GM12873 (cell line): ENCODE measurements around the gene NLGN1.

ENCODE experiments used
- TF ChIP-seq, protein P1 (sequence below): IDR thresholded peaks from 2 replicates; pipeline ENCODE4 v1.5.1; 2012; ENCODE audit warnings: low read depth, mild to moderate bottlenecking, moderate library complexity, low read length, control low read depth; ENCODE audit not compliant: insufficient read depth; ENCODE audit errors: missing control alignments

The NLGN1 gene

DNA sequence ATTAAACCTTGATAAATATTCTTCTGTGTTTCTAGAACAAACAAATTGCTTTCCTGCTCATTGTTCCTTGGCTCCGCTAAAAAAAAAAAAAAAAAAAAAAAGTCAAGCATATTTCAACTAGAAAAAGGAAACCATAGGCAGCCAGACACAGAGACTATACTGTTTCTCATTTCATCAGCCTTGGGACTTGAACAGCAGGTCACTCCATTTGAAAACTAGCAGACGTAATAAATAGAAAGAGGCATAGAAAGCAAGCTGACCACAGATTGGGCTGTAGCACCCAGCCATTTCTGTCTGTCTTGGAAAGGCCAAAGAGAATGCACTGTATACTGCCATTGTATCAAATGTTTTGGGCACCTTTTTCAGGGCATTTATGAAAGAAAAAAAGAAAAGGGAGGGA lies 697.1 kb downstream of the NLGN1 start:
- TF ChIP-seq, protein P1, sequence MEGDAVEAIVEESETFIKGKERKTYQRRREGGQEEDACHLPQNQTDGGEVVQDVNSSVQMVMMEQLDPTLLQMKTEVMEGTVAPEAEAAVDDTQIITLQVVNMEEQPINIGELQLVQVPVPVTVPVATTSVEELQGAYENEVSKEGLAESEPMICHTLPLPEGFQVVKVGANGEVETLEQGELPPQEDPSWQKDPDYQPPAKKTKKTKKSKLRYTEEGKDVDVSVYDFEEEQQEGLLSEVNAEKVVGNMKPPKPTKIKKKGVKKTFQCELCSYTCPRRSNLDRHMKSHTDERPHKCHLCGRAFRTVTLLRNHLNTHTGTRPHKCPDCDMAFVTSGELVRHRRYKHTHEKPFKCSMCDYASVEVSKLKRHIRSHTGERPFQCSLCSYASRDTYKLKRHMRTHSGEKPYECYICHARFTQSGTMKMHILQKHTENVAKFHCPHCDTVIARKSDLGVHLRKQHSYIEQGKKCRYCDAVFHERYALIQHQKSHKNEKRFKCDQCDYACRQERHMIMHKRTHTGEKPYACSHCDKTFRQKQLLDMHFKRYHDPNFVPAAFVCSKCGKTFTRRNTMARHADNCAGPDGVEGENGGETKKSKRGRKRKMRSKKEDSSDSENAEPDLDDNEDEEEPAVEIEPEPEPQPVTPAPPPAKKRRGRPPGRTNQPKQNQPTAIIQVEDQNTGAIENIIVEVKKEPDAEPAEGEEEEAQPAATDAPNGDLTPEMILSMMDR, result no peak

DNA sequence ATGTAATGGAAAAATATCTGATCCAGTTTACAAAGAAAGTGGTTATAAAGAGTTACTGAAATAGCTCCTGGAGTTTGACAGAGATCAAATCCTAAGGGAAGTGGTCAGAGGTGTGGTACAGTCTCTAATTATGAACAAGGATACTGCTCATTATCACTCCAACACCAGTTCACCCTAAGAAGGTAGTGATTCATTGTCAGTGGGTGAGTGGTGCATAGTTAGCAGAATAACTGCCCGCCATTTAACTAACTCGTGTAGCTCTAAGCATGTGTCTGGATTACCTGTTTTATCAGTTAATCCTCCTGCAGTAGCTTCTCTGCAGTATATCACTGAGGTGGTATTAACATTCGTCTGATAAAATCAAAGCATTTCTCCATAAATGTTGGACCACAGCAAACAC lies 700.1 kb downstream of the NLGN1 start:
- TF ChIP-seq, protein P1, result no peak

DNA sequence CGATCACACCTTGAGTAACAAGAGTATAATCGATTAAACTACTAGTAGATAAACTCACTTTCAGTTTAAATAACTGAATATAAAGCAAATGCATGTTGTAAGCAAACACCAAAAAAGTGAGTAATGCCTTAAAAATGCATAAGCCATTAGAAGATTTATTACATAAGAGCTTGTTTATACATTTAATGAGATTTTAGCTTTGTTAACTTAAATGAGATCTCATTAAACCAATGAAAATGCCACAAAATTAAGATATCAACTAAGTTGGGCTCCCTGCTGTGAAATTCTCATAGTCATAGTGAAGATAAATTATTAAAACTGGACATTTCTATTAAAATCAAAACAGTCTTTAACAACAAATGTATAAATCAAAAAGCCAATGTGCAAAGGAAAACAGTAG lies 701.2 kb downstream of the NLGN1 start:
- TF ChIP-seq, protein P1, result no peak

DNA sequence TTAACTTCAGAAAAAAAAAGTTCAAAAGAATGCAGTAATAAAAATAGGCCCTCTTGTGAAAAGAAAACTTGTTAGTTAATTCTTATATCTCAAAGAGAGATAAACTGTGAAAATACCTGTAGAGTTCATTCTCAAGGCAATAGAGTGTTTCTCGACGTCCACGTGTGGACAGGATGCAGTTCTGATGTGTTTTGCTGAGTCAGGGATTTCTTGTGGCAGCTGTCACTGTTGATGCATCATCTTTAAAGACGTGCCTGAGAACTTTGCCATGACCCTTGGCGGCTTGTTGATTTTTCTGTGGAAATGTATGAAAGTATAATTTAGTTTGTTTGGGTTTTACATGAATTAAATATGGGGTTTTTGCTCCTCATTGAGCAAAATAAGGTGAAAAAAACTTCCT lies 702.2 kb downstream of the NLGN1 start:
- TF ChIP-seq, protein P1, result no peak

DNA sequence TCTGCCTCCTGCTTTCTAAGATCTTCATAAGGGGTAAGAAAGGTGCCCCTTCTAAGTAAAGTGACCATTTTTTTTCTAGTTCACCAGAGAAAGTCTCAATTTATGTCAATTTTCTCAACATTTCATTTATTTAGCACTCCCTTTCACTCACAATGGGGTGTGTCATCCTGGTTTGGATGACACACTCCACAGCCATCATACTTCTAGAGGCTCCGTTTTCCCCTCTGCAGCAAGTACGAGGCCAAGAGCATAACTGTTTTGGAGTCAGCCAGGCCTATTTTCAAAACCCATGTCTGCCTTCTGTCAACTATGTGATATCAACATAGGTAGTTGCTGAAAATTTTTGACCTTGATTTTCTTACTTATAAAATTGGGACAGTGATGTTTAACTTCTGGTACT lies 703.2 kb downstream of the NLGN1 start:
- TF ChIP-seq, protein P1, result no peak

DNA sequence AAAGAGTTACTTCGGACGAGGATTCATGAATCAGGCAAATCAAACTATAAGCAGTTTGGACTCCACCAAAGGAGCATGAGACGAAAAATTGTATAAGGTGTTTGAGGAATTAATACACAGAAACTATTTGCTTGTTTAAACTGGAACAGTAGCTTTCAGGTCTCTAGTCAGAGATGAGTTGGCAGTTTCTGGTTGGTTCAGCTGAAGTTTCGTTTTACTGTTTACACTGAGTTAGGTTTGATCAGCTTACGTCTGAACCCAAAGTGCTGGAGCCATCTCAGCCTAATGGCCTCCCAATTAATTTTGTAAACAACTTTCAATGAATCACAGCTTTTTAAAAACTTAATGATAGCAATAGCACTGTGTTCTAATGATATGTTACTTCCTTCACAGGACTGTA lies 703.7 kb downstream of the NLGN1 start:
- TF ChIP-seq, protein P1, result no peak

DNA sequence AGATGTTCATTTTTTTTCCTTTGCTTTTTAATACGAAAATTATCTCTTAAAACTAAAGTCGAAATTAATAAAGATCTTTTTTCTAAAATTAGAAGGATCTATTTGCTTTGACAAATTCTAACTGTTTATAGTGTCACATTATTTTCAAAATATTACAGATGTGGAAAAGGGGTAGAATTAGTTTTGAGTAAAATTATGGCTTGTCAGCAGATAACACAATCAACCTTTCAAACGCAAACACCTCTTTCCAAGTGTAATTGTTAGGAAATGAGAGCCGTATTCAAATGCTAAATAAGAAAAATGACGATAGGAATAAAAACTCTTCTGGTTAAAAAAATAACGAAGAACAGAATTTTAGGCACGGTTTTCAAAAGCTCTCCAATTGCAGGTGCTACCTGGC lies 704.7 kb downstream of the NLGN1 start:
- TF ChIP-seq, protein P1, result no peak

DNA sequence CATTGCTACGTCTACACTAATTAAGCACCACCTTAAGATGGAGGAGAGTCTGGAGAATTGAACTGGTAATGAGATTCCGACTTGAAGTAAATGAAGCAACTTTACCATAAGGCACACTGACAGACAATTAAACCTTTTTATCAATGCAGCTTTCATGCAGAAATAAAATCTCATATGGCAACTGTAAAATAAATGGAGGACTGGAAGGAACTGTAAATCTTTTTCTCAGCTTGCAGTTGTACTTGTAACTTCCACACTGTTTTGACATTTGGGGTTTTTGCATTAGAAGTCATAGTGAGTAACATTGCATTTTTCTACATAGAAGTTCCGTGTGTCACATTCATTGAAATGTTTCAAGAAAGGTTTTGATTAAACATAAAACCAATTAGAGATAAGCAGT lies 705.3 kb downstream of the NLGN1 start:
- TF ChIP-seq, protein P1, result no peak
